OCI-LY1 (cell line): ENCODE measurements around the gene EPOP.

Experiments
- CTCF ChIP-seq: fragments of 200-600 bp; sonication (generic), shearing (Covaris generic); IDR thresholded peaks from 2 replicates; pipeline ENCODE4 v1.5.1; 2017; ENCODE audit warnings: mild to moderate bottlenecking, antibody characterized with exemption, low read length, moderate library complexity, mixed read lengths
- EZH2 ChIP-seq: fragments of 200-600 bp; sonication (generic), shearing (Covaris generic); IDR thresholded peaks from 2 replicates; pipeline ENCODE4 v1.8.0; 2017; ENCODE audit warnings: borderline replicate concordance, mixed run types, mild to moderate bottlenecking, antibody characterized with exemption, low read length, moderate library complexity, mixed read lengths

GRCh38 chr17:38704606-38705522 is 30.1 kb upstream of the EPOP start, which contains the start of gene MLLT6:
- TF ChIP-seq CTCF (no peak), EZH2 (no peak)
